ENCODE data around the gene CACNG3.

The CACNG3 gene

DNA sequence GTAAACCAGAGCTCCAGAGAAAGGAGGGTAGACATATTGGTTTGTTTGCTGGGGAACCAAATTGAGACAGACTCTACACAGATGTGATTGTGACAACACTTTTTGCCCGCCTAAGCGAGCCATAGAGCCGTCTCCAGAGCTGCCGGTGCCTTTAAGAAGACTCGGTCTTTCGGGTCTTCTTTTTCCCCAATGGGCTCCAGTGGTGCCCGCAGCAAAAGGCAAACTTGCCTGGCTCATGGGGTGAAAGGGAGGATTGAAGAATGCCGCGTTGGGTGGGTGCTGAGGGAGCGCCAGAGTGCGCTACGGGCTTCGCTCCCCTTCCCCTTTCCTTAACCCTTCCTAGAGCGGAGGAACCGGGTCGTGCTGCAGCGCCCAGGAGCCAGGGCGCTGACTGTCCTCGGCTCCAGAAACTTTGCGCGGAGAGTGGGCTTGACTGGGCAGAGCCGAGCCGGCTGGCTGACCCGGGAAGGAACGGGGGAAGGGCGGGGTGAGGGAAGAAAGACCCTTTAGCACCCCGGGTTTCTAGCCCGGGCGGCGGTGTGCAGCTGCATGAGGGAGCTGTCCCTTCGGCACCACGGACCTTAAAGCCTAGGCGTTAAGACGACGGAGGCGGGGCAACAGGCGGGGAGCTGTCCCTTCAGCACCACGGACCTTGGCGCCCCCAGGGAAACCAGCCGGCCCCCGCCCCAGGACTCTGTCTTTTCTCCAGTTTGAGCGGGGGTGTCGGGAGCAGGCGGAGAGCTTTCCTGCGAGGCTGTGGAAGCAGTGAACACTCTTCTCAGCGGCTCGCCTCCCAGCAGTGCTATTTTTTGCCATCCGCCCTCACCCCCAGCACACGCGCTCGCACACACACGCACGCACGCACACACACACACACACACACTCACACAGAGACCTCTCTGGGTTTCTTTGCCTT lies at the start of gene CACNG3:
Gene CACNG3, plus strand, starts transcription at position 880 of the 916 bp plus-strand sequence. CDS start 420 bp downstream, outside the sequence.
- H3K27ac ChIP-seq = no peak within 1 kb of the TSS
- TF ChIP-seq, protein P1, sequence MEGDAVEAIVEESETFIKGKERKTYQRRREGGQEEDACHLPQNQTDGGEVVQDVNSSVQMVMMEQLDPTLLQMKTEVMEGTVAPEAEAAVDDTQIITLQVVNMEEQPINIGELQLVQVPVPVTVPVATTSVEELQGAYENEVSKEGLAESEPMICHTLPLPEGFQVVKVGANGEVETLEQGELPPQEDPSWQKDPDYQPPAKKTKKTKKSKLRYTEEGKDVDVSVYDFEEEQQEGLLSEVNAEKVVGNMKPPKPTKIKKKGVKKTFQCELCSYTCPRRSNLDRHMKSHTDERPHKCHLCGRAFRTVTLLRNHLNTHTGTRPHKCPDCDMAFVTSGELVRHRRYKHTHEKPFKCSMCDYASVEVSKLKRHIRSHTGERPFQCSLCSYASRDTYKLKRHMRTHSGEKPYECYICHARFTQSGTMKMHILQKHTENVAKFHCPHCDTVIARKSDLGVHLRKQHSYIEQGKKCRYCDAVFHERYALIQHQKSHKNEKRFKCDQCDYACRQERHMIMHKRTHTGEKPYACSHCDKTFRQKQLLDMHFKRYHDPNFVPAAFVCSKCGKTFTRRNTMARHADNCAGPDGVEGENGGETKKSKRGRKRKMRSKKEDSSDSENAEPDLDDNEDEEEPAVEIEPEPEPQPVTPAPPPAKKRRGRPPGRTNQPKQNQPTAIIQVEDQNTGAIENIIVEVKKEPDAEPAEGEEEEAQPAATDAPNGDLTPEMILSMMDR (conservative IDR thresholded peaks at IDR 0.05) = no peak

DNA sequence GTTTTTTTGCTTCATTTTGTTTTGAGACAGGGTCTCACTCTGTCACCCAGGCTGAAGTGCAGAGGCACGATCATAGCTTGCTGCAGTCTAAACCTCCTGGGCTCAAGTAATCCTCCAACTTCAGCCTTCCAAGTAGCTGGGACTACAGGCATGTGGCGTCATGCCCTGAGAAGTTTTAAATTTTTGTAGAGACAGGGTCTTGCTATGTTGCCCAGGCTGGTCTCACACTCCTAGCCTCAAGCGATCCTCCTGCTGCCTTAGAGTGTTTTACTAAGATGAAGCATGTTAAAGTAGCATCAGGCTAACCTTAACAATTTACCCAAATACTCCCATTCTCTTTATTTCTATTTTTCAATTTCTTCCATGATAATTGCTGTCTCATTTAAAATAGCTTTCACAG lies 49.2 kb upstream of the CACNG3 start:
- no peak overlapping the region for H3K27ac ChIP-seq
- TF ChIP-seq, protein P1 (conservative IDR thresholded peaks at IDR 0.05) = no peak

DNA sequence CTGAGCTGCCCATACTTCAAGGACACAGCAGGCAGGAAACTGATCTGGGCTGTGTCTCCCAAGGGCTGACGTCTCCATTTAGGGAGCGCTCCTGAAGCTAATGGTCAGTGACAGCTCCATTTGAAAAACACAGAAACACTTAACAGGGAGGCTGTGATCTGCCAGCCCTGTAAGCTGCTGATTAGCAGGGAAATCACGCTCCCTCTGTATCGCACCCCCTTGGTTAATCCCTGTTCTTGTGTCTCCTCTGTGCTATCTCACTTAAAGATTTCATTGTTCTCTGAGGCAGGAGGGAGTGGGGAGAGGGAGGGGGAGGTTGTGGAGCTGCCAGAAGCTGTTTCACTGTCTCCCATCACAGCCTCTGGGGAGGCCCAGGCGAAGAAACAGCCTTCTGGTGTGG lies 47.4 kb upstream of the CACNG3 start:
- TF ChIP-seq, protein P1 (conservative IDR thresholded peaks at IDR 0.05) = no peak
- no peak overlapping the region for H3K27ac ChIP-seq

DNA sequence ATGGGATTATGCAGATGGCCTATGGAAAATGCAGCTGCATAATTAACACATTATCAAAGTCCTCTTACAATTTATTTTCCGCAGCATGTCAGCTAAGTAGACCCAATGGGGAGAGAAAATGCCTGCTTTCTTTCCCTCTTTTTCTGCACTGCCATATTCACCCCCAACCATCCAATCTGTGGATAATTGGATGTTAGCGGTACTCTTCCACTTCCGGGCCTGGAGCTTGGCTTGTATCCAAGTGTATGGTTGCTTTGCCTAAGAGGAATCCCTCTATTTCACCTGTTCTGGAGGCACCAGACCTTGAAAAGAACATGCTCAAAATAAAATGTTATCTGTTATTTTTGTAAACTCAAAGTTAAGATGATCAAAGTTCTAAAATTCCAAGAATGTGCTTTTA lies 41.1 kb upstream of the CACNG3 start:
- TF ChIP-seq, protein P1 (conservative IDR thresholded peaks at IDR 0.05) = no peak
- H3K27ac ChIP-seq = no peak overlapping the region

DNA sequence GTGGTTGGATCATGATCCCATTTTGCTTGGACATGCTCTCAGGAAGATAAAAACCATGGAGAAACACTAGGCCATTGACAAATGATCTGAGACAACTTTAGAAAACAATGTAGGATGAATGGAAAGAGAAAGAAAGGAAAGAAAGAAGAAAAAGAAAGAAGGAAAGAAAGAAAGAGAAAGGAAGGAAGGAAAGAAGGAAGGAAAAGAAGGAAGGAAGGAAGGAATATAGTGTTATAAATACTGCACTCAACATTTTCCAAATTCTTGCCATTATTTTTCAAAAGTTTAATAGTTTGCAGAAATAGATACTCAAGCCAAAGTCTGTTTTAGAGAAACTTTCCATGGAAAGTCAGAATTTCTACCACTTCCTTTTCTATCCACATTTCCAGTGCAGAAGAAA lies 39.2 kb upstream of the CACNG3 start:
- no peak overlapping the region for H3K27ac ChIP-seq
- TF ChIP-seq, protein P1 (conservative IDR thresholded peaks at IDR 0.05) = no peak

DNA sequence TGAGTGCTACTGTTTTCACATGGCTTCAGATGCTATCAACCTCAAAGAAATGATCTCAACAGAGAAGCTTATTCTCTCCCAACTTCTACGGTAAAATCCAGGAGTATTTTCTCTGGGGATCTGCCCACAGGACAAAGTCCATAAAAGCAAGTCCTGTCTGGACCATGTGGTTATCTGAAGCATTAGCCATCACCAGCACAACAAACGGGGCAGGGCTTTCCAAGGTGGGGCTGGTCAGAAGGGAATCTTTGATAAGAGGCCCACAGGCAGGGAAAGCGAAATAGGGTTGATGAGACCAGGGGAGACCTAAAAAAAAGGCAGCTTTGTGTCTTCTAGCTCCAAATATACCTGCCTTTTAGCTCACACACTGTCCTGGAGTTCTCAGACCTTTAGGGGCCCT lies 38.7 kb upstream of the CACNG3 start:
- TF ChIP-seq, protein P1 (conservative IDR thresholded peaks at IDR 0.05) = no peak
- H3K27ac ChIP-seq = no peak overlapping the region

DNA sequence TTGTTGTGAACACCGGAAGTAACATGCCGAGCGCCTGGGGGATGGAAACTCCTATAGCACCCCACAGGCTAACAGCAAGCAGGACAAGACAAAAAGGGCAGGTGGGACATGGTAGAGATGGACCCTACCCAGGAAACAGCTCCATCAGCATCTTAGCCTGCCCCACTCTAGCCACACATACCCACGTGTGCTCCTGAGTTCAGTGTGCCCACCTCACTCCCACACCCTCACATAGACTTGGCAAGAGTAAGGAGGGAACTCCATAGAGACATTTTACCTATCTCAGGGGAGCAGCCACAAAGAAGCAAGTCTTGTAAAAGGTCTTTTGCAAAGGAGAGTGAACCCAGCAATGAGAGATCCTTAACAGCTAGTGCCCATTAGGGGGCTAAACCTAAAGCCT lies 37.8 kb upstream of the CACNG3 start:
- H3K27ac ChIP-seq = no peak overlapping the region
- TF ChIP-seq, protein P1 (conservative IDR thresholded peaks at IDR 0.05) = no peak

Measured in VCaP (cell line).